ENCODE results near the gene VMAC.

VMAC gene

GRCh38 chr19:5907241-5907640, 2.6 kb downstream of the VMAC start:
- DNase-seq: no peak

- no peak for DNase-seq
Measured at GRCh38 chr19:5908773-5909442, 4.2 kb downstream of the VMAC start.

DNA sequence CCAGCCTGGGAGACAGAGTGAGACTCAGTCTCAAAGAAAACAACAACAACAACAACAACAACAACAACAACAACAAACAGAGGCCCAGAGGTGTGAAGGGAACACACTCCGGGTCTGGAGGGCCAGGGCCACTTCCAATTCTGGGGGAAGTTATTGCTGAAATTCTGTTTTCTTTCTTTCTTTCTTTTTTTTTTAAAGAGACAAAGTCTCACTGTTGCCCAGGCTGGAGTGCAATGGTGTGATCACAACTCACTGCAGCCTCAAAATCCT, 5.9 kb downstream of the VMAC start:
- DNase-seq: no peak

DNA sequence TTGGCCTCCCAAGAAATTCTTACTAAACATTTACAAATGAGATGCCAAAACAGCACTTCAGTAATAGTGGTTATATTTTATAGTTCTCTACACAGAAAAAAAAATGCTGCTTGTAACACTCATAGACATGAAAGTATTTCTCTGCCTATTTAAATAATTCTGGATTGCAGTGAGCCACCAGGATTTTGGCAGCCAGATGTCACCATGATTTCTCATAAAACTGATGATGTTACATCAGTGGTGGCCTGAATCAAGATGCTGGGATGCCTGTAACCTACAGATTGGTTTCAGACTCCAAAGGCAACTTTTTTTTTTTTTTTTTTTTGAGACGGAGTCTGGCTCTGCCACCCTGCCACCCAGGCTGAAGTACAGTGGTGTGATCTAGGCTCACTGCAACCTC, 6.7 kb downstream of the VMAC start:
- no peak for DNase-seq

DNA sequence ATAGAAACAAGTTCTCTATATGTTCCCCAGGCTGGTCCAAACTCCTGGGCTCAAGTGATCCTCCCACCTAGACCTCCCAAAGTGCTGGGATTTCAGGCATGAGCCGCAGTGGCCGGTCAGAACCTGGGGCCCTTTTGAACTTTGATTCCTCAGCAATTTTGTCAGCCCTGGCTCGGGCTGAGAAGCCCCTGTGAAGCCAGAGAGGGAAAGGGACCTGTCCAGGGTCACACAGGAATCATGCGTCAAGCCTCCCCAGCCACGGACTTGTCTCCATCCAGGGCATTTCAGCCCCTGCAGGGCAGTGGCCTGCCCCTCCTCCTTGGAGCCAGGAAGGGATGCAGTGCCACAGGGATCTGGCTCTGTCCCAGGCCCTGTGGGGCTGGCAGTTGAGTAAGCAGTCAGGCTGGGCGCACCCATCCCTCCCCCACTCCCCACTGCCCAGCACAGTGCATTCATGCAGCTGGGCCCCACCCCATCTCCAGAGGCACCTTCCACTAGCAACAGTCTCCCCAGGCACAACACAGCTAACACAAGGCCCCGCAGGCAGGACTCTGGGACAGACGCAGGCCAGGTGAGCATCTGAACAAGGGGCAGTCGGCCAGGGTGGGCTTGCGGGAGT, 9.2 kb downstream of the VMAC start, which contains the start of gene CAPS:
TSS of gene CAPS (plus strand) at position 516 of the 619 bp plus-strand sequence. CDS start 153 bp downstream, outside the sequence.
- no peak for DNase-seq

DNA sequence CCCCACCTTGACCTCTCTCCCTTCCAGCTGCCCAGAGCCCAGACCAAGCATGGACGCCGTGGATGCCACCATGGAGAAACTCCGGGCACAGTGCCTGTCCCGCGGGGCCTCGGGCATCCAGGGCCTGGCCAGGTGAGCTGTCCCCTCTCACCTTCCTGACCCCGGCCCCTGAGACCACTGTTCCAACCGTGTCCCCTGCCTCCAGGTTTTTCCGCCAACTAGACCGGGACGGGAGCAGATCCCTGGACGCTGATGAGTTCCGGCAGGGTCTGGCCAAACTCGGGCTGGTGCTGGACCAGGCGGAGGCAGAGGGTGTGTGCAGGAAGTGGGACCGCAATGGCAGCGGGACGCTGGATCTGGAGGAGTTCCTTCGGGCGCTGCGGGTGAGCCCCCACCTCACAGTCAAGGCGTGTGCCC, 9.7 kb downstream of the VMAC start:
- DNase-seq: no peak

- no peak for DNase-seq
Measured at GRCh38 chr19:5914946-5915781, 10.5 kb downstream of the VMAC start.

DNA sequence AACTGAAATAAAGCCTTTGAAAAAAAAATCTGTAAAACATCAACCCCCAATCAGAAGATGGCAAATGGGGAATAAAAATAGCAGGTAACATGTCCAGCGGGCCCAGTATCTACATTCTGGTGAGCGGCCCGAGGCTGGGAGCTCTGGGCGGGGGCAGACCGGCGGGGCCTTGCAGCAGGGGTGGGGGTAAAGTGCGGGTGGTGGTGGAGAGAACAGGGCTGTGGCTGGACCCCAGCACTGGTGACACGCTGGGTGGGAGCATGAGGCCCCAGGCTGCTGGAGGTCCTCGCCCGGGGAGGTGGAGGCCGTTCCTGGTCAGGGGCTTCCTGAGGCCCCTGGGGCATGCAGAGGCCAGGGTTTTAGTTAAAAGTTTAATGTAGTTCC, 11.1 kb downstream of the VMAC start:
- DNase-seq: no peak

- no peak for DNase-seq
Measured at GRCh38 chr19:5916181-5916708, 11.6 kb downstream of the VMAC start.

DNA sequence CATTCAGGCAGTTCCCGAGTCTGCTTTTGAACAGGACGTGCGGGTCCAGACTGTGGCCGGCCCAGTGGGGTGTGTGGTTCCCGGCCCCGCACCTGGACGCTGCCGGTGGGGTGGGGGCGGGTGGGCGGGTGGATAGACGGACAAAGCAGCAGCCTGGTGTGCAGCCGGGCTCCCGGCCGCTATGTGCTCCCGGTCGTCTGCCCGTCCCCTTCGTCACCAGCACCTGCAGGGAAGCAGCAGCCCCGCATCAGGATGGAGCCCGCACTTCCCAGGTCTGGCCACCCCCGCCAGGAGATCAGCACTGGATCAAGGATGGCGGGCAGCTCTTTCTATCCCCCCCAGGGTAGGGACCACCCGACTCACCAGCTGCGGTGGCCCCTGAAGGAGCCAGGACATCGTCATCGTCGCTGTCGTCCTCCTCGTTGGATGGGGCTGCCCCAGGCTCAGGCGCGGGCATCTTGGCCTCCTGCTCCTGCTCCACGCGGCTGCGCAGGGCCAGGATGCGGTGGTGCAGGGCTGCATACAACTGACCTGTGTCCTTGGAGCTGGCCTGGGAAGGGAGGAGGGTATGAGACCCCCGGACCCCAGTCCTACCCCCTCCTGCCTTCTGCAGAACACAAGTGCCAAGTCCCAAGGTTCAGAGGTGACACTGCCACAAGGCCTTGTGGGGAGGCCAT, 12.9 kb downstream of the VMAC start:
- no peak for DNase-seq

DNA sequence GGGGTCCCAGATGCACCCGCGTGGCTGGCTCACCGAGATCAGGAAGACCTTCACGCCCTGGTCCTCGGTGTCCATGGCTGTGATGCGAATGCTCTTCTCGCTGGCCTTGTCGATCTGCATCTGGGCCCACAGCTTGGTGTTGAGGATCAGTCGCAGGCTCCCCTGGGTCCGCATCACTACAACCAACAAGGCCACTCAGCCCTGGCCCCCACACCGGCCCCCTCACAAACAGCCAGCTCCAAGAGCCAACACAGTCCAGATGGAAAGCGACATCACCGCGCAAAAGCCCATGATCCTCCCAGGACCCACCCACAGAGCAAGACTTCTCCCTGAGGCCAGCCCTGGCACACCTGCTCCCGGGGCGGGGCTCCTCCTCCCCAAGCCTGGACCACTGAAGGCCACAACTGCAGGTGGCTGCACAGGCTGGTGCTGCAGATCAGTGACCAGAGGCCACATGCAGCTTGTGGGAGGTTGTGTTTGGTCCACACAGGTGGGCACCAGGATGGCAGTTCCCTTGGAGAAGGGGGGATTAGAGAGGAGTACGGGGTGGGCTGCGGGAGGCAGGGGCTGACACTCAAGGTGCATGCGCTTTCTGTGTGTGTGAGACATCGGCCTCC, 13.9 kb downstream of the VMAC start:
- DNase-seq: no peak

- DNase-seq: no peak
Measured at GRCh38 chr19:5921516-5922160, 17.0 kb downstream of the VMAC start.

DNA sequence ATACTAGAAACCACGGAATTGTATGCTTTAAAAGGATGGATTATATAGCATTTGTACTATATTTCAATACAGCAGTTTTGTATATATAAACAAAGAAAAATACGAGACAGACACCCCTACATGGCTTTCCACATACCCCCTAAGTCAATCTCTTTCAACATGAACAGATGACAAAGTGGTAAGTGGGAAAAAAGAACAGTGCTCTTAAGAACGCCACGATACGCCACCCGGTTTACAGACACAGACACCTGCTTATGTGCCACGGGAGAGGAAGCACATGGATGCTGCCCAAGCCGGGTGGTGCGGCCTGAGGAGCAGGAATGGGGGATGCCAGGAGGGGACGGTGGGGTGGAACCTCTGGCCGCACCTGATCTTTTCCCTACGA, 17.5 kb downstream of the VMAC start:
- DNase-seq: no peak

- DNase-seq: no peak
Measured at GRCh38 chr19:5923356-5923755, 18.7 kb downstream of the VMAC start.

DNA sequence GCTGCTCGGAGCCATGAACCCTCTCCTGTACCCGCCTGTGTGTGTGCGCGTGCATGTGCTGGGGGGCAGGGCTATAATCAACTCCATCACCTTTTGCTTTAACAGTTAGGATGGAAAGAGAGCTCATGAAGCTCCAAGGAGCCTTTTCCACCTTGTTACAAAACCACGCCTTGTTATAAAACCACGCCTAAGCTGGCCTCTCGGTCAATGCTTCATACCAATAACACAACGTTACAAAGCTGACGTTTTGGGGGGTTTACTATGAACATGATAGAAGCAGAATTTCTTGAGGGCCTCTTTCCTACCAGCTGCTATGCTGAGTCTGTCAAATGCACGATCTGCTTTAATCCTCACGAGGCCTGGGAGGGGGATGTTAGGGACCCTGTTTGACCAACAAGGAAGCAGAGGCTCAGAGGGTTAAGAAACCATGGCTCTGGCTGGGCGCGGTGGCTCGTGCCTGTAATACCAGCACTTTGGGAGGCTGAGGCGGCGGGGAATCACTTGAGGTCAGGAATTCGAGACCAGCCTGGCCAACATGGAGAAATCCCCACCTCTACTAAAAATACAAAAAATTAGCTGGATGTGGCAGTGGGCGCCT, 21.3 kb downstream of the VMAC start:
- DNase-seq: no peak

- DNase-seq: no peak
Measured at GRCh38 chr19:5926641-5927440, 22.2 kb downstream of the VMAC start.

- no peak for DNase-seq
Measured at GRCh38 chr19:5927441-5927821, 22.8 kb downstream of the VMAC start.

- no peak for DNase-seq
Measured at GRCh38 chr19:5929179-5929578, 24.5 kb downstream of the VMAC start.

DNA sequence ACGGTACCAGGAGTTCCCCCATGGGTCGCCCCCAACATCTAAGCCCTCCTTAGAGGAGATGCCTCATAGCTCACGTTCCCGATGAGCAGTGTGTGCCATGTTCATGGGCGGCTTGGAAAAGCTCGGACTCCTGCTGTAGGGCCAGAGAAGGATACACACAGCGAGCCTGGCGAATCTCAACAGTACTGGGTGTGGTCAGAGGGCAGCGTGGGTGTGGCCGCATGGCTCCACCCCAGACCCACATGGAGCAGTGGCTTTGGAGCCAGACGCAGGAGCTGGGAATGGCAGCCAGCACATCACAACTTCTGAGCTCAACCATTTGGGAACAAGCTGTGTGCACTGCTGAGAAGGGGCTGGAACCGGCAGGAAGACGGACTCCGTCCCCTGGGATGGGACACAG, 25.0 kb downstream of the VMAC start:
- no peak for DNase-seq

DNA sequence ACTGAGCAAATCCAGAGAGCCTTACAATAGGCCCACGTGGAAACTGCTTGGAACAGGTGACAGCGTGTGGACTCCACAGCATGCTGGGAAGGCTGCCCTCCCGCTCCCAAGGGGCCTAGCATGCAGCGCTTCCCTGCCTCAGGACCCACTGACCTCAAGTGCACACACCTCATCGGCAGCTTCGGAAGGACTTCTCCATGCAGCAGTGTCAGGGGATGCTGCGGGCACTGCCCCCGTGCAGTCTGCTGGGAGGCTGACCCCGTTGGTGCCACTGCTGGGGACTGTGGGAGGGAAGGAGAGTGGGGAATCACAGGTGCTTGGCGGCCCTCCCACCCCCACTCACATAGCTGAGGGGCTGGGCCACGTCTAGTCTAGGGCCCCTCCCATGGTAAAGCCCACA, 26.6 kb downstream of the VMAC start:
- DNase-seq: no peak

DNA sequence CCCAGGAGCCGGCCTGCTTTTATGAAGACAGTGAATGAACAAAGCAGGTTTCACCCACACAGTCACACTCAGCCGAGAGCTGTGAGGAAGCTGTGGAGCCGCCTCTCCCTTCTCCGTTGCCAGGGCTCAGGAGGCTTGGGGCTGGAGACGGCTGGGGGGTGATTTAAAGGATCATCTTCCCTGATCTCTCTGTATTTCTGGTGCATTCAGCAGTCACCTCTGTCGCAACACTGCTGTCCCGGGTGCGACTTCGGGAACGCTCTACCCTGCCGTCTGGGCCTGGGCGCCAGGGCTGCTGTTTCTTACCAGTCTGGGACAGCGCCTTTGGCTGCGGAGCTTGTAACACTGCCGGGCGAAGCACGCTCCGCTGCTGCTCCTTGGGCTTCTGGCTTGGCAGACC, 27.5 kb downstream of the VMAC start:
- no peak for DNase-seq
